PFSK-1 (cell line): ENCODE measurements around the gene CACNA1D.

ENCODE experiments used
- FOXP2 ChIP-seq: optimal IDR thresholded peaks from 2 replicates; pipeline ENCODE3; 2011; ENCODE audit warnings: borderline replicate concordance, control low read depth, inconsistent platforms; ENCODE audit not compliant: insufficient read depth; ENCODE audit errors: extremely low read length, extremely low read depth
- POLR2AphosphoS5 ChIP-seq: IDR thresholded peaks from 2 replicates; pipeline ENCODE4 v1.6.1; 2012; ENCODE audit warnings: low read depth, mild to moderate bottlenecking, control low read depth, low read length, moderate library complexity
- REST ChIP-seq, 2 experiments: IDR thresholded peaks; 2 replicates each; pipeline versions ENCODE4 v1.6.1 to v1.8.0; 2011 to 2012; ENCODE audit warnings: low read depth in 2 of 2, low read length in 2 of 2, control low read depth in 1 of 2, inconsistent platforms in 1 of 2, mild to moderate bottlenecking in 1 of 2, moderate library complexity in 1 of 2; ENCODE audit not compliant: insufficient read depth in 1 of 2
- SIN3A ChIP-seq: IDR thresholded peaks from 2 replicates; pipeline ENCODE4 v1.6.1; 2012; ENCODE audit warnings: mild to moderate bottlenecking, low read length, moderate library complexity, borderline replicate concordance; ENCODE audit not compliant: insufficient read depth
- TAF1 ChIP-seq: IDR thresholded peaks from 2 replicates; pipeline ENCODE4 v1.6.1; 2012; ENCODE audit warnings: low read length, control low read depth, borderline replicate concordance; ENCODE audit not compliant: insufficient read depth

- no peak for TF ChIP-seq TAF1
- no peak for TF ChIP-seq SIN3A
- no peak for TF ChIP-seq REST (IDR thresholded peaks at IDR 0.05; ENCODE audit: insufficient read depth in 1 of 2, low read depth in 2 of 2, low read length in 2 of 2)
- no peak for TF ChIP-seq POLR2AphosphoS5
- no peak for TF ChIP-seq FOXP2
These were observed 268.9 kb downstream of the CACNA1D start for GRCh38 chr3:53763353-53763752.
